RWPE1 (cell line): ENCODE results near the gene PPDPF.
"Not testable (repeated sequence)": the region's sequence is repeated elsewhere in the genome, so short reads cannot be mapped to it uniquely, and the experiment has no call there.

Experiments used
- CTCF ChIA-PET: fragments of 350-600 bp; sonication (Branson Sonifier 250); formaldehyde crosslinking; extraction: SDS; loops from one replicate; lab custom pipeline; 2021; lab: Yijun Ruan, JAX
- POLR2A ChIA-PET: fragments of 400-600 bp; formaldehyde crosslinking; extraction: SDS; loops from one replicate; lab custom pipeline; 2020; ENCODE audit warnings: antibody characterized with exemption; ENCODE audit not compliant: low non-redundant PET; lab: Yijun Ruan, JAX
- DNase-seq: peaks from one replicate; pipeline ENCODE4 v3.0.0; 2012; ENCODE audit warnings: low spot score
- H3K27ac ChIP-seq: fragments of 450-650 bp; 2 replicates; pipeline ENCODE4 v1.5.1; 2017
- CTCF ChIP-seq: fragments of 450-650 bp; conservative IDR thresholded peaks from 2 replicates; pipeline ENCODE4 v1.5.1; 2017; ENCODE audit warnings: low read depth, mild to moderate bottlenecking

The PPDPF gene

DNA sequence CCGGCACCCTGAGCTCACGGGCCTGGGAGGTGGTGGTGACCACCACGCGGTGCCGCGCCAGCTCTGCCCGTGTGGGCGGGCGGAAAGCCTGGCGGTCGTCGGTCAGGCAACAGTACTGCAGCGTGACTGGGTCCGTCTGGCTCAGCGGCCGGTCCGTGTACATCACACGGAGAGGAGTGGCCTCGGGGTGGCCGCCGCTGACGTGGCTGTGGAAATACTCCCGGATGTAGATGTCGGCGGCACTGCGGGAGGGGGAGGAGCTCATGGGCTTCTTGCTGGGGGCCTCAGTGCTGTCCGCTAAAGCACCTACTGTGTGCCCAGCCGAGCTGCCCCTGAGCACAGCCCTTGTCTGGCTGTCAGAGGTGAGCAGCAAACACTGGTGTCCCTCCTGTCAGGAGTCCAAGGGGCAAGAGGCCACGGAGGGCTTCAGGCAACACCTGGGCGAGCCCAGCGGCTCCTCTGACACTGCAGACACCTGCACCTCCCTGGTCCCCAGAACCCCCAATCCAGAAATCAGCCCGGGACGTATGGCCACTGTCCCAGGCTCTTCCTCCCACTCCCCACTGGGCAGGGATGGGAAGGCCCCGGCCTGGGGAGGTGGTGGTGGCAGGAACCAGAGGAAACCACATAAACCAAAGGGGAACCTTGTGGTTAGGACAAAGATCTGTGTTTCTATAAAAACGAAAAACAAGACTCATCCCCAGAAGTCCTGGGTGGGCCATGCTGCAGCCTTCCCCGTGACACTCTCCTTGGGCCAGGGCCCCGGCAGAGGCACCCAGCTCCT, 47.0 kb downstream of the PPDPF start:
- ChIA-PET POLR2A (interaction anchor here (0.9 kb wide), 1 partner anchor 15 kb away, joined by 4 read pairs; no protein-coding TSS in a partner anchor), CTCF (interaction anchor here (1.7 kb wide), 1 partner anchor 29 kb away, joined by 7 read pairs; no protein-coding TSS in a partner anchor)
- TF ChIP-seq CTCF = no peak
- peak overlapping the region; percentile 34 for H3K27ac ChIP-seq
- no peak for DNase-seq

- no peak for DNase-seq
- ChIA-PET POLR2A (interaction anchor here (0.6 kb wide), 1 partner anchor 89 kb away, joined by 3 read pairs; no protein-coding TSS in a partner anchor), CTCF (interaction anchor here (1.7 kb wide), 1 partner anchor 30 kb away, joined by 7 read pairs; no protein-coding TSS in a partner anchor)
- no peak for TF ChIP-seq CTCF
- H3K27ac ChIP-seq = peak overlapping the region; percentile 34
Measured at GRCh38 chr20:63568170-63568981, 47.8 kb downstream of the PPDPF start.

DNA sequence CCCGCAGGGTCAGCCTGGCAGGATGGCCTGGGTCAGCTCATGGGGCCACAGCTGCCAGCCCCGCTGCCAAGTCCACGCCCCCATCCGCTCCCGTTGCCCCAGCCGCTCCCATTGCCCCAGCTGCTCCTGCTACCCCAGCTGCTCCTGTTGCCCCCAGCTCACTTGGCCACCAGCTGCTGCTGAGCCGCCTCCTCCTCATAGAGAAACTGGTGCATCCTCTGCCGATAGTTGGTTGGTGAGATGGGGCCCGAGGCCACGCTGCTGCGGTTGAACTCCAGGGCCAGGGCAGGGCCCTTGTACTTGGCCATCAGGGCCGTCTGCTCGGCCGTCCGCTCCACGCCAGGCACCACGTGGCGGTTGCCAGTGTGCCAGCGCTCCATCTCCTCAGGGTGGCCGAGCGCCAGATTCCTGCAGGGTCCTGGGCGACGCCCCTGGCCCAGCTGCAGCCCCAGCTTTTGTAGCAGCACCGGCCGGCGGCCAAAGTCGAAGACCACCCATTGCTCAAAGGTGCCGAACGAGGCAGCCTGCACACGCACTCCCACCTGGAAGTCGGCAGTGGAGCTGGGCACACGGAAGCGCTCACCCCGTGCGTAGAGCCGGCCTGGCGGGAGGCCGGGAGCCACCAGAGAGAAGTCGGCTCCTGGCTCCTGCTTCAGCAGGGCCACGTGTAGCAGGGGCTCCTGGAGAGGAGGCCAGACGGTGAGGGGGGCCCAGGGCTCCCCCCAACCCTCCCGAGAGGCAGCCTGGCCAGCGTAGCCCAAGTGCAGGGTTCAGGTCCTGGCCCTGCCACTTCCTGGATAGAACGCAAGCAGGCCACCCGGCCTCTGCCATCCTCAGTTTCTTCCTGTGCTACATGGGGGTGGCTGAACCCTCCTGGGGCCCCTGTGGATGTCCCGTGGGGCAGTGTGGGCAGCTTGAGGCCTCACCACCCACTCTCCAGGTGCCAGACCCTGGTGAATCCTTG, 48.7 kb downstream of the PPDPF start:
- no peak for DNase-seq
- TF ChIP-seq CTCF = no peak
- peak overlapping the region; percentile 31 for H3K27ac ChIP-seq
- ChIA-PET POLR2A (interaction anchor here (0.6 kb wide), 1 partner anchor 88 kb away, joined by 3 read pairs; no protein-coding TSS in a partner anchor), CTCF (interaction anchor here (0.7 to 1.7 kb wide), 2 partner anchors 31 to 217 kb away, joined by 3 to 7 read pairs; no protein-coding TSS in a partner anchor)

DNA sequence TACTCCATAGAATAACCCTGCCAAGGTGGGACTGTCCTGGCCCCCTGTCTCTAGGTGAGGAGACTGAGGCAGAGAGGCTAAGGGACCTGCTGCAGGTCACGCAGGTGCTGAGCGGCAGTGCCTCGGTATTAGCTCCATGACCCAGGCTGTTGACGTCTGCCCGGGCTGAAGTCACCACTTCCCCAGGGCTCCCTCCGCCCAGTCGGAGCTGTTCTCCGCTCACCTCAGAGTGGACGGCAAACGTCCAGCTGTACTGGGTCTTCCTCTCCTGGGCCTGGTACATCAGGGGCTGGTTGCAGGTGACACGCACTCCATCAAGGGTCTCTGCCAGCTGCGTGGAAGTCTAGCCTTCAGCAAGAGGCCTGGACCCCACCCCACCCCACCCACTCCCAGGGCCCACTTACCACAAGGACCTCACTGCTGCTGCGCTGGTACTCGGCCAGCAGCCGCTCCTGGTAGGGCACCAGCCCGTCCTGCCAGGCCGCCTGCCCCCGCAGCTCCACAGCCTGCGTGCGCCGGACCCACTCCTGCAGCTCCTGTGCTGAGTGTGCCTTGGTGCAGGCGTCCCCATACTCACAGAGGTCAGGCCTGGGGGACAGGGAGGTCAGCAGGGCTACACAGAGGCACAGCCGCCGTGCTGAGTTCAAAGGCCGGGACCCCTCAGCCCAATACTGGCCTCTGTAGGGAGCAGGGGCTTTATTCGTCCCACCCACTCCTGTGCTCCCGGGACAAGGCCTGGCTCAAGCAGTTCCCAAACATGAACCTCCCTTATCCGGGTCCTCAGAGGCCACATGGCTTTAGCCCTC, 49.9 kb downstream of the PPDPF start:
- H3K27ac ChIP-seq = peak overlapping the region; percentile 31
- TF ChIP-seq CTCF = no peak
- ChIA-PET POLR2A (interaction anchor here (0.5 kb wide), 1 partner anchor 100 kb away, joined by 3 read pairs; no protein-coding TSS in a partner anchor), CTCF (interaction anchor here (0.6 kb wide), 1 partner anchor 868 kb away, joined by 3 read pairs; no protein-coding TSS in a partner anchor)
- no peak for DNase-seq

GRCh38 chr20:63571087-63571478, 50.5 kb downstream of the PPDPF start:
- H3K27ac ChIP-seq, CTCF ChIA-PET, POLR2A ChIA-PET, DNase-seq: not testable (repeated sequence)
